ENCODE results near the gene DHRS7C. TPM values are rescaled to one million over a fixed set of nuclear protein-coding genes. Genes with fewer than 3 reads are reported as not detected.

Gene DHRS7C
- total RNA-seq: 1.7 TPM

GRCh38 chr17:9790889-9791876 lies at the start of gene DHRS7C:
DHRS7C (minus strand) TSS chr17:9791592; CDS start chr17:9791284, 308 bp downstream.

GRCh38 chr17:9825641-9826150 lies 34.3 kb upstream of the DHRS7C start, which contains the start of gene GLP2R:
GLP2R (plus strand) TSS chr17:9825924; CDS start chr17:9826064, 140 bp downstream.

DNA sequence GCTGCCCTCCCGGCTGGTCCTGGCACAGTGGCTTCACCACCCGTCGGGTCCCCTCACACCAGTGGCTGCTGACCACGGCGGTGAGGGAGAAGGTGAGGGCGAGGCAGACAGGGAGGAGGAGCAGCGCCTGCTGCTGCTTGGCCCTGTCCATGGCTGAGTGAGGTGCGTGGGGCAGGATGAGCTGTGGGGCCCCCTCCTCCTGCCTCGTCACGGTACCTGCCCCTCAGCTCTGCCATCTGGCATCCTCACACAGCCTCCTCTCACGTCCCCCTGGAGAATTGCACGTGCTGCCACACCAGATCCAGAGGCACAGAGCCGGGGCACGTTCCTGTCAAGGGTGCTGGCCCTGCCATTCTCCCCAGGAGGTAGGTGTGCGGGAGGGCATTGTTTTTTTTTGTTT lies 30.5 kb upstream of the DHRS7C start, which contains the start of gene GSG1L2:
GSG1L2 (minus strand) TSS at position 159 of the 400 bp plus-strand sequence; CDS start at position 151, 8 bp downstream.

Other genes with a start within 250 kb of the DHRS7C start
- gene STX8, start 215.8 kb downstream of the DHRS7C start, total RNA-seq: 75.2 TPM
- gene CFAP52, start 214.9 kb downstream of the DHRS7C start, total RNA-seq: 0.66 TPM
- gene USP43, start 146.1 kb downstream of the DHRS7C start, total RNA-seq: 12.1 TPM
- gene GSG1L2, start 30.5 kb upstream of the DHRS7C start, total RNA-seq: not detected
- 0.44 TPM for gene GLP2R, start 34.3 kb upstream of the DHRS7C start, total RNA-seq
- gene RCVRN, start 113.7 kb upstream of the DHRS7C start, total RNA-seq: 165 TPM

Data from camera-type eye (tissue), 1 donor.